ENCODE results near the gene NFKBIZ. TPM values are rescaled to one million over a fixed set of nuclear protein-coding genes. Genes with fewer than 3 reads are reported as not detected.

The NFKBIZ gene
- total RNA-seq, 1 donor from 2014 or later, result 39.6 TPM

DNA sequence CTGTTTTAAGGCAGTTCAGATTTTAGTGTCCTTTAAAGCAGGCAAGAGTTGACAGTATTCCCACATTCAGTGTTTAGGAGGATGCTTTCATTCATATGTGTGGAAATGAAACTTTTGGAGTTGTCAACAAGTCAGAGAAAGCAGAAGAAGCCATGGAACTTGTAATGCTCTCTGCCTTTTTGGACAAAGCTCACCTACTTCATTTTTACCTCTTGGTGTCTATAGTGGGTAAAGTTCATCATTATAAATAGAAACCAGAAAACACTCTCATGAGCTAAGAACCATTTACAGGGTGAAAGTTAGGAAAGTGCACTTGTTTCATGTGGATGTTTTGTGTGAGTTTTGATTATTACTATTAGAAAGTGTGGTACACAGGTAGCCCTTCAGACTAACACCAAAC lies 9.2 kb upstream of the NFKBIZ start:
- Mint-ChIP-seq H3K4me3 (ENCODE audit: unreplicated experiment) (no peak overlapping the region), H3K27ac (ENCODE audit: unreplicated experiment) (no peak overlapping the region), H3K36me3 (ENCODE audit: low read depth, unreplicated experiment) (peaks cover 5% of the 10 kb centered on the region), H3K9me3 (ENCODE audit: unreplicated experiment) (no peaks in the 10 kb centered on the region), H3K27me3 (ENCODE audit: low read depth, unreplicated experiment) (no peaks in the 10 kb centered on the region), H3K4me1 (ENCODE audit: low read depth, unreplicated experiment) (peaks cover 20% of the 10 kb centered on the region)
- no peak for FAIRE-seq
- DNase-seq (ENCODE audit: low read depth), result no peak
- no peak for TF ChIP-seq EZH2 (IDR thresholded peaks at IDR 0.05; ENCODE audit: insufficient read depth, low read length)
- TF ChIP-seq, protein P1, sequence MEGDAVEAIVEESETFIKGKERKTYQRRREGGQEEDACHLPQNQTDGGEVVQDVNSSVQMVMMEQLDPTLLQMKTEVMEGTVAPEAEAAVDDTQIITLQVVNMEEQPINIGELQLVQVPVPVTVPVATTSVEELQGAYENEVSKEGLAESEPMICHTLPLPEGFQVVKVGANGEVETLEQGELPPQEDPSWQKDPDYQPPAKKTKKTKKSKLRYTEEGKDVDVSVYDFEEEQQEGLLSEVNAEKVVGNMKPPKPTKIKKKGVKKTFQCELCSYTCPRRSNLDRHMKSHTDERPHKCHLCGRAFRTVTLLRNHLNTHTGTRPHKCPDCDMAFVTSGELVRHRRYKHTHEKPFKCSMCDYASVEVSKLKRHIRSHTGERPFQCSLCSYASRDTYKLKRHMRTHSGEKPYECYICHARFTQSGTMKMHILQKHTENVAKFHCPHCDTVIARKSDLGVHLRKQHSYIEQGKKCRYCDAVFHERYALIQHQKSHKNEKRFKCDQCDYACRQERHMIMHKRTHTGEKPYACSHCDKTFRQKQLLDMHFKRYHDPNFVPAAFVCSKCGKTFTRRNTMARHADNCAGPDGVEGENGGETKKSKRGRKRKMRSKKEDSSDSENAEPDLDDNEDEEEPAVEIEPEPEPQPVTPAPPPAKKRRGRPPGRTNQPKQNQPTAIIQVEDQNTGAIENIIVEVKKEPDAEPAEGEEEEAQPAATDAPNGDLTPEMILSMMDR (IDR thresholded peaks at IDR 0.05; ENCODE audit: insufficient read depth, low read depth, low read length), result no peak
- Histone ChIP-seq H3K27me3 (ENCODE audit: insufficient read depth, low read length) (no peaks in the 10 kb centered on the region), H3K36me3 (ENCODE audit: insufficient read depth, low read length) (no peaks in the 10 kb centered on the region), H4K20me1 (ENCODE audit: insufficient read depth, low read length) (no peaks in the 10 kb centered on the region), H3K9me3 (ENCODE audit: insufficient read depth, low read depth, low read length) (no peaks in the 10 kb centered on the region), H3K9ac (ENCODE audit: low read length) (no peak overlapping the region), H3K27ac (ENCODE audit: low read depth, low read length) (no peak overlapping the region), H3K4me1 (ENCODE audit: insufficient read depth, low read length) (peaks cover 8% of the 10 kb centered on the region), H3K79me2 (ENCODE audit: insufficient read depth, low read length) (no peaks in the 10 kb centered on the region), H3K4me3 (ENCODE audit: insufficient read depth, low read depth, low read length) (no peak overlapping the region), H3K4me2 (ENCODE audit: low read length) (no peak overlapping the region), H2AFZ (ENCODE audit: low read depth, low read length) (no peak overlapping the region)

DNA sequence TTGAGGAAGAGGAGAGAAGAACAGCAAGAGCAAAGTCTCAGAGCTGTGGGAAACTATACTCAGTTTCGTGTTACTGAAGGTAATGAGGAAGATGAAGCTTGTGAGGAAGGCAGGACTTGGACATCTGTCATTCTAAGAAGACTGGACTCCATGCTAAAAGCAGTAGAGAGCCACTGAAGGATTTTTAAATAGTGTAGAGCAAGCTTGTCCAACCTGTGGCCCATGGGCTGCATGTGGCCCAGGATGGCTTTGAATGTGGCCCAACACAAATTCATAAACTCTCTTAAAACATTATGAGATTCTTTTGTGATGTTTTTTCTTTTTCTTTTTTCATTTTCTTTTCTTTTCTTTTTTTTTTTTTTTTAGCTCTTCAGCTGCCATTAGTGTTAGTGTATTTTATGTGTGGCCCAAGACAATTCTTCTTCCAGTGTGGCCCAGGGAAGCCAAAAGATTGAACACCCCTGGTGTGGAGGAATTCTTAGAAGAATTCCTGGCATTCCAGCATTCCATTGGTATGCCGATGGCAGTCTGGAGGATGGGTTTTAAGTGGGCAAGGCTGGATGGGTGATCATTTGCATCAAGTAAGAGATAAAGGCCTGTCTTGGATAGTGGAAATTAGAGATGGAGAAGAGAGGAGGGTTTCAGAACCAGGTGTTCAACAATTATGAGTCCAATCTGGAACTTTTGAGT lies 6.9 kb upstream of the NFKBIZ start:
- Histone ChIP-seq H3K4me1 (ENCODE audit: insufficient read depth, low read length) (peaks cover 8% of the 10 kb centered on the region), H3K9me3 (ENCODE audit: insufficient read depth, low read depth, low read length) (no peaks in the 10 kb centered on the region), H3K9ac (ENCODE audit: low read length) (no peak overlapping the region), H3K36me3 (ENCODE audit: insufficient read depth, low read length) (no peaks in the 10 kb centered on the region), H4K20me1 (ENCODE audit: insufficient read depth, low read length) (no peaks in the 10 kb centered on the region), H3K79me2 (ENCODE audit: insufficient read depth, low read length) (no peaks in the 10 kb centered on the region), H2AFZ (ENCODE audit: low read depth, low read length) (no peak overlapping the region), H3K27me3 (ENCODE audit: insufficient read depth, low read length) (no peaks in the 10 kb centered on the region), H3K4me3 (ENCODE audit: insufficient read depth, low read depth, low read length) (no peak overlapping the region), H3K27ac (ENCODE audit: low read depth, low read length) (no peak overlapping the region), H3K4me2 (ENCODE audit: low read length) (no peak overlapping the region)
- DNase-seq (ENCODE audit: low read depth) (peak; percentile 46), FAIRE-seq (no peak)
- Mint-ChIP-seq H3K4me3 (ENCODE audit: unreplicated experiment) (no peak overlapping the region), H3K27ac (ENCODE audit: unreplicated experiment) (peak overlapping the region; percentile 83), H3K27me3 (ENCODE audit: low read depth, unreplicated experiment) (no peaks in the 10 kb centered on the region), H3K9me3 (ENCODE audit: unreplicated experiment) (no peaks in the 10 kb centered on the region), H3K4me1 (ENCODE audit: low read depth, unreplicated experiment) (peaks cover 15% of the 10 kb centered on the region), H3K36me3 (ENCODE audit: low read depth, unreplicated experiment) (no peaks in the 10 kb centered on the region)
- TF ChIP-seq, protein P1 (IDR thresholded peaks at IDR 0.05; ENCODE audit: insufficient read depth, low read depth, low read length), result no peak
- TF ChIP-seq EZH2 (IDR thresholded peaks at IDR 0.05; ENCODE audit: insufficient read depth, low read length), result no peak

DNA sequence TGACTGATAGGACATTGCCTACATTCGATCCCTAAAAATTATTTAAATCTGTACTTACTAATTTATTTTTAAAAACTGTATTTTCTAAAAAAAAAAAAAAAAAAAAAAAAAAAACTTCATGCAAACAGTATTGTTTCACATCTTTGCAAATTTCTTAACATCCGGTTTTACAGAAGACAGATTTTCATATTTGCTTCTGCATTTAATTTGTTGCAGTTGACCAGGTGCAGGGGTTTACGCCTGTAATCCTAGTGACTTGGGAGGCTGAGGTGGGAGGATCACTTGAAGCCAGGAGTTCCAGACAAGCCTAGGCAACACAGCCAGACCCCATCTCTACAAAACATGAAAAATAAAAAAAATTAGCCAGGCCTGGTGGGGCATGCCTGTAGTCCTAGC lies 6.4 kb upstream of the NFKBIZ start:
- no peaks in the 10 kb centered on the region for H4K20me1 ChIP-seq (ENCODE audit: insufficient read depth, low read length)
- no peak overlapping the region for H3K4me3 ChIP-seq (ENCODE audit: insufficient read depth, low read depth, low read length)
- Mint-ChIP-seq H3K4me1 (ENCODE audit: low read depth, unreplicated experiment) (peaks cover 17% of the 10 kb centered on the region), H3K27me3 (ENCODE audit: low read depth, unreplicated experiment) (no peaks in the 10 kb centered on the region), H3K9me3 (ENCODE audit: unreplicated experiment) (no peaks in the 10 kb centered on the region), H3K4me3 (ENCODE audit: unreplicated experiment) (no peak overlapping the region), H3K36me3 (ENCODE audit: low read depth, unreplicated experiment) (no peaks in the 10 kb centered on the region), H3K27ac (ENCODE audit: unreplicated experiment) (peak overlapping the region; percentile 79)
- H3K4me2 ChIP-seq (ENCODE audit: low read length), result no peak overlapping the region
- no peaks in the 10 kb centered on the region for H3K79me2 ChIP-seq (ENCODE audit: insufficient read depth, low read length)
- no peak overlapping the region for H3K27ac ChIP-seq (ENCODE audit: low read depth, low read length)
- H3K9ac ChIP-seq (ENCODE audit: low read length), result no peak overlapping the region
- peaks cover 8% of the 10 kb centered on the region for H3K4me1 ChIP-seq (ENCODE audit: insufficient read depth, low read length)
- no peaks in the 10 kb centered on the region for H3K36me3 ChIP-seq (ENCODE audit: insufficient read depth, low read length)
- no peaks in the 10 kb centered on the region for H3K27me3 ChIP-seq (ENCODE audit: insufficient read depth, low read length)
- DNase-seq (ENCODE audit: low read depth) (no peak), FAIRE-seq (no peak)
- H2AFZ ChIP-seq (ENCODE audit: low read depth, low read length), result no peak overlapping the region
- no peak for TF ChIP-seq EZH2 (IDR thresholded peaks at IDR 0.05; ENCODE audit: insufficient read depth, low read length)
- TF ChIP-seq, protein P1 (IDR thresholded peaks at IDR 0.05; ENCODE audit: insufficient read depth, low read depth, low read length), result no peak
- no peaks in the 10 kb centered on the region for H3K9me3 ChIP-seq (ENCODE audit: insufficient read depth, low read depth, low read length)

Data from astrocyte (in vitro differentiated cells and primary cell).